22Rv1 (cell line): ENCODE results near the gene MYL7.

ENCODE experiments used
- ZFX ChIP-seq: fragments of 450-650 bp; IDR thresholded peaks from 2 replicates; pipeline ENCODE4 v1.6.1; 2017; ENCODE audit warnings: antibody characterized with exemption, borderline replicate concordance
- TF ChIP-seq, protein P1 (sequence below): fragments of 450-650 bp; IDR thresholded peaks from 2 replicates; pipeline ENCODE4 v1.5.1; 2017; ENCODE audit warnings: mild to moderate bottlenecking

GRCh38 chr7:44183386-44183785 lies 42.3 kb upstream of the MYL7 start:
- TF ChIP-seq, protein P1, sequence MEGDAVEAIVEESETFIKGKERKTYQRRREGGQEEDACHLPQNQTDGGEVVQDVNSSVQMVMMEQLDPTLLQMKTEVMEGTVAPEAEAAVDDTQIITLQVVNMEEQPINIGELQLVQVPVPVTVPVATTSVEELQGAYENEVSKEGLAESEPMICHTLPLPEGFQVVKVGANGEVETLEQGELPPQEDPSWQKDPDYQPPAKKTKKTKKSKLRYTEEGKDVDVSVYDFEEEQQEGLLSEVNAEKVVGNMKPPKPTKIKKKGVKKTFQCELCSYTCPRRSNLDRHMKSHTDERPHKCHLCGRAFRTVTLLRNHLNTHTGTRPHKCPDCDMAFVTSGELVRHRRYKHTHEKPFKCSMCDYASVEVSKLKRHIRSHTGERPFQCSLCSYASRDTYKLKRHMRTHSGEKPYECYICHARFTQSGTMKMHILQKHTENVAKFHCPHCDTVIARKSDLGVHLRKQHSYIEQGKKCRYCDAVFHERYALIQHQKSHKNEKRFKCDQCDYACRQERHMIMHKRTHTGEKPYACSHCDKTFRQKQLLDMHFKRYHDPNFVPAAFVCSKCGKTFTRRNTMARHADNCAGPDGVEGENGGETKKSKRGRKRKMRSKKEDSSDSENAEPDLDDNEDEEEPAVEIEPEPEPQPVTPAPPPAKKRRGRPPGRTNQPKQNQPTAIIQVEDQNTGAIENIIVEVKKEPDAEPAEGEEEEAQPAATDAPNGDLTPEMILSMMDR, result no peak
- TF ChIP-seq ZFX, result no peak
